Activated CD8-positive, alpha-beta memory T cell treated with anti-CD3 and anti-CD28 coated beads for 36 hours (primary cell): ENCODE results near the gene CEBPG. TPM values are rescaled to one million over a fixed set of nuclear protein-coding genes. Genes with fewer than 3 reads are reported as not detected.

Experiments used
- CTCF ChIA-PET: fragments of 350-600 bp; sonication (Branson Sonifier 250); formaldehyde crosslinking; loops from one replicate; lab custom pipeline; 2021; ENCODE audit warnings: antibody characterized with exemption; lab: Charles Lee
- POLR2A ChIA-PET: fragments of 350-600 bp; sonication (Branson Sonifier 250); formaldehyde crosslinking; loops from one replicate; lab custom pipeline; 2021; ENCODE audit warnings: antibody characterized with exemption; lab: Charles Lee
- total RNA-seq, 2 experiments: library from RNA; stranded (reverse); gene quantifications; one replicate each; pipeline ENCODE4 v1.2.3, GENCODE V29; 2021

CEBPG gene
- total RNA-seq, 2 experiments from 2014 or later: 28.4 to 28.6 TPM

DNA sequence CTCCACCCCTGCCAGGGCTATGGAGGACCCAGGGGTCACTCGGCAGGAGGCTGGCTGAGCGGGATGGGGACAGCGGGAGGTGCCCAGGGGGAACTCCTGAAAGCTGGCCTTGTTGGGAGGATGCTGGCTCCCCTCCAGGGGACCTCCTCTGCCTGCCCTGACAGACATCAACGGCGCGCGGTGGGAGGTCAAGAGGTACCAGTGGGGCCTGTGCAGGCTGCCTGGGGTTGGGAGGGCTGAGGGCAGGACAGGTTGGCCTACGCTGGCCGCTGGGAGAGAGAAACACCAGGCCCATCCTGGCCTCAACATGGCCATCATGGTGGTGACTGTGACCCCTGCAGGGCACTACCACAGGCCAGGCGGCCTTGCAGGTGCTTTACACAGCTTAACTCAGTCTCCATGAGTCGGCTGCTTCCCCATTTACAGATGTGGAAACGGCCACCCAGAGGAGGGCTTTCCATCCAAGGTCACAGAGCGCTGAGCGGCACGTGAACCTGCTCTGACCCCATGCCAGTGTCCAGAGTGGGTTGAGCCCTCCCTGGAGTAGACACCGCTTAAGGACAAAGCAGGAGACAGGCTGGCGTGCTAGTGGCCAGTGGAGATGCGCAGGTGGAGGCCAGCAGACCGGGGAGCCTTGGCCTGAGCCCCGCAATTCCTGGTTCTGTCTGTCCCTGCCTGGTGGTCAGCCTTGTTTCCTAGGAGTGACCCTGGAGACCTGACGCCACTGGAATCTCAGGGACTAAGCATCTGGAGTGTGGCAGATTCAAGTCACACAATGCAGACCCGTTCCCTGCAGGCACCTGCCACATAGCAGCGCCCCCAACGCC is 27.6 kb downstream of the CEBPG start:
- POLR2A ChIA-PET: no interaction called here
- CTCF ChIA-PET: interaction anchor here (1.4 kb wide), 1 partner anchor 15 kb away, joined by 3 read pairs; no protein-coding TSS in a partner anchor

DNA sequence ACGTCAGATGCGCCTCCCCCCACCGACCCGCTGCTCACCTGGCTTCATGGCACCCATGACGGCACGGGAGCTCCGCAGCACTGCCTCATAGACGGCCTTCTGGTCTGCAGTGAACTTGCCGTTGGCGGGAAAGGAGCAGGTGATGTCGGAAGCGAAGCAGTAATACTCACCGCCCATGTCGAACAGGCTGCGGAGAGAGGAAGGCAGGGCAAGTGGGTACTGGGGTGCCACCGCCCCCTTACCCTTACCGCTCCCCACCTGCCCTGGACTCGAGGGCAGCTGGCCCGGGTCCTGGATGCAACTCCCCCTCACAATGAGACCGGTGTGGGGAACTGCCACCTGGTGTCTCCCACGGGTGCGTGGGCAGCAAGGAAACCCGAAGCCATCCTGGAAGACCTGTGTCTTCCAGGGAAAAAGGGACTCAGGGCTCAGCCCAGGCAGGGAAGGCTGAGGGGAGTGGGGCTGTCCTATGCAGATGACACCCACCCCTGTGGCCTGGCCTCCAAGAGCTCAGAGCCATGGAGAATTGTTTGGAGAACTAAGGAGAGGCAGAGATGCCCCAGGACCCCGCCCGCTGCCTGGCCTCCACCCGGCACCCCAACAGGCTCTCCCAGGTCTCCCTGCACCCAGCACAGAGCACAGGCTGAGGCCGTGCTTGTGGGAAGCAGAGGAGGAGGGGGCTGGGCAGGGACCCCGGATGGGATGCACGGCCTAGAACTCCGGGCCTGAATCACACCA is 28.3 kb downstream of the CEBPG start:
- ChIA-PET CTCF (no interaction called here), POLR2A (no interaction called here)

DNA sequence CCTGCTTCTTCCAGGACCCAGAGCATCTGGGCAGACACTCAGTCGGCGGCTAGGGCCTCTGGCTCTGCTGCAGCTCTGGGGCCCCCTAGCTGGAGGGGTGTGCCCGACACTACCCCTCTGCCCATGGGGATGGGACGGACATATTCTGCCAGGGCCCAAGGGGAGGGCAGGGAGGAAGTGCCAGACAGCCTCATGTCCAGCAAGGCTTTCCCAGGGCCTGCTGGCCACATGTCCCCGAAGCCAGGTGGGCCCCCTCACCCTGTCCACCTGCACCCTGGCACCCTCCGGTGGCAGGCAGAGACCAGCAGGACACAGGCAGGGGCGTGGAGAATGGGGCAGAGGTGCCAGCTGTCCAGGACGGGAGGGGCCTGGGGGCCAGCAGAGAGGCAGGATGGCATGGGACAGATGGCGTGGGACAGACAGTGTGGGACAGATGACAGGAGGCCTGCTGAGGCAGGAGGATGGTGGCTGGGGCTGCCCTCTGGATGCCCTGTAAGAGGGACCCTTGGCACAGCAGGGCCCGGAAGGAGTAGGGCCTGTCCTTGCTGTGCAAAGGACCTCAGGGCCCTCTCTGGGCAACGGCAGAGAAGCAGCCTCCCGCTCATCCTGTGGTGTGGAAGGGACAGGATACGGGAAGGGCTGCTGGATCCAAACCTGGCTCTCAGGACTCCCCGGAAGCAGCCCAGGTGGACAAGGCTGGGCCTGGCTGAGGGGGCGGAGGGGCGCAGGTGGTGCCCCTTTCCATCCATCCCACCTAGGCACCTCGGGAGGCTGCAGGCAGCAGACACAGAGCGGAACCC is 29.1 kb downstream of the CEBPG start:
- CTCF ChIA-PET: interaction anchor here (1.3 kb wide), 1 partner anchor 167 kb away, joined by 6 read pairs; no protein-coding TSS in a partner anchor

DNA sequence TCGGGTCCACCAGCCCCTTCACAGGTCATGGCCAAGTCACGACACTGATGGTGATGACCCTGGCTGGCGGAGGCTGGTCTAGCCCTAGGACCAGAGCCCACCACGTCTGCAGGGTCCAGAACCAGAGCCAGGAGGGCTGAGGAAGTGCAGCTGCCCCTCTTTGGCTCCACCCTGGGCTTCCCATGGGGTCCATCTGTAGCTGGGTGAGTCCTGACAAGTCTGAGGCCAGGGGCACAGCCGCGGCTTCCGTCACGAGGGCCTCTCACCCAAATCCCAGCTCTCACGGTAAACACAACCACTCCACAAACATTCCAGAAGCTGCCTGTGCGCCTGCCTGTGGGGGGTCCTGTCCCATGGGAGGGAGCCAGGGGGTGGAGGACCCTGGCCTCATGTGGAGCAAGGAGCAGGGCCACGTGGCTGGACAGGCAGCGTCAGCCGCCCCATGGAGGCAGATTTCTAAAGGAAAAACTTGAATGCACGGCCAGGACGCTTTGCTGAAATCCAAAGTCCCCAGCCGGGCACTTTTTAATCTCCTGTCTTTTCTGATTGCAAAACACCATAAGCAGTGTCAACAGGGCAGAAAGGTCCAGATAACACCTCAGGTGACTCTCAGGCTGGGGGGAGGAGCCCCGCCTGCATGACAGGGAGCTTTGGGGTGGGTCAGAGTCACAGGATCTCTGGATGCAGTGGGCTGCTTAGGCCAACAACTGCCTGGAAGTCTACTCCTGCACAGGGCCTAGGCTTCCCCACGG is 29.9 kb downstream of the CEBPG start:
- ChIA-PET POLR2A (no interaction called here), CTCF (interaction anchor here (0.9 to 1.3 kb wide), 2 partner anchors 165 to 168 kb away, joined by 3 to 6 read pairs; no protein-coding TSS in a partner anchor)

More for the DNA sequence above, 29.1 kb downstream of the CEBPG start:
- POLR2A ChIA-PET: no interaction called here

DNA sequence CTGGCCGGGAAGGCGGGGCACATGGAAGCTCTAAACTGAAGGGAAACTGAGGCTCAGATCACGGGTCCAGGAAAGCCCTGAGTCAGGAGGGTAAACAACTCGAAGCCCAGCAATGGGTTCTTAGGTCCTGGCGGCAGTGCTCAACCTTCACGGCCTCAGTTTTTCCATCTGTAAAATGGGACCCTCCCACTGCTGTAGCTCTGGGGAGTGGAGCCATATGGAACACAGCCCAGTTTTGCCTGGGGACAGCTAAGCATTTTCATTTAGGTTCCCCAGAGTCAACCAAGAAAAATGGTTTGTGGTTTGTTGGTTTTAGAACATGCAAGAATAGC is 30.4 kb downstream of the CEBPG start:
- CTCF ChIA-PET: interaction anchor here (0.9 to 1.3 kb wide), 2 partner anchors 166 to 168 kb away, joined by 3 to 6 read pairs; no protein-coding TSS in a partner anchor
- POLR2A ChIA-PET: no interaction called here

DNA sequence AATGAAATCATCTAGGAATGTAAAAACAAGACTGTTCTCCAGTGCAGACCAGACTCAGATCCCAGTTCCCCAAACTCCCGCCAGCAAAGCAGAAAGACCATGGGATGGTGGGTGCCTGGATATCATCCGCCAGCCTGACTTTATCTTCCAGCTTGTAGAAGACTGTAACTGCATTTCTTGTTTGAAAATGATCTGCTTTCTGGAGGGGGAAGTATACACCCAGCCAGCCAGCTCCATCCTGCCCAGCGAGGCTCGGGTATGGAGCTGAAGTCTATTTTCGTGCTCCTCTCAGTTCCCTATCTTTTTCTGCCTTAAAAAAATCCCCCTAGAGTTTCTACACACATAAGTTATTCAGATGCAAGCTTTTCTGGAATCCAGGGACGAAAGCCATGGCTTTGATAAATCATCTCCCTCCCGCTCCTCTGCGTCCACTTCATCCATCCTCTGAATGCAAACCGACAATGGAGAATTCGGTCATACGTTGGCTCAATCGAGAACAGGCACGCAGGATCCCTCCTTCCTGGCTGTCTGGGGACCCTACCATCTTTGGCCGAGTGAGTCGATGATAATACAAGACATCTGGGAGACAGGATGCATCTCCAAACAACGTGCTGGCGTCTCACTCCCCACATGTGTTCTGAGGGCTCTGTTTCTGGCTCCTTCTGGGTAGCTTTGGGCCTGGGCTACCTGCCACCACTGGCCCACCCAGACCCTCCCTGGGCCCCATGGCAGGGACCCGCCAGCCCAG is 31.2 kb downstream of the CEBPG start:
- ChIA-PET CTCF (interaction anchor here (1.0 kb wide), 1 partner anchor 169 kb away, joined by 5 read pairs; no protein-coding TSS in a partner anchor), POLR2A (no interaction called here)

DNA sequence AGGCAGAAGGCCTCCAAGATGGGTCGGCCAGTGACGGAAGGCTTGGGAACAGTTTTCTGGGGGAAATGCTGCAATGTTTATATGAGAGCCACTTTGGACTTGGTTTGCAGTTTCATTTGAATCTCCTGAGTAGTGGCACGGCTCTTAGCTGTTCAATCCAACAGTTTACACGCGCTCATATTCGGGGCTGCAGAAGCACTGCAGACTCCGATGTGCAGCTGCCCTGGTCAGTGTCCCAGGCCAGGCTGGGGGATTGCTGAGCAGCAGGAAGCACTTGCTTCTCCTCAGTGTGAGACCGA is 31.7 kb downstream of the CEBPG start:
- POLR2A ChIA-PET: no interaction called here
- CTCF ChIA-PET: interaction anchor here (1.0 to 3.4 kb wide), 4 partner anchors 9 to 170 kb away, joined by 3 to 30 read pairs (median 12); no protein-coding TSS in a partner anchor

DNA sequence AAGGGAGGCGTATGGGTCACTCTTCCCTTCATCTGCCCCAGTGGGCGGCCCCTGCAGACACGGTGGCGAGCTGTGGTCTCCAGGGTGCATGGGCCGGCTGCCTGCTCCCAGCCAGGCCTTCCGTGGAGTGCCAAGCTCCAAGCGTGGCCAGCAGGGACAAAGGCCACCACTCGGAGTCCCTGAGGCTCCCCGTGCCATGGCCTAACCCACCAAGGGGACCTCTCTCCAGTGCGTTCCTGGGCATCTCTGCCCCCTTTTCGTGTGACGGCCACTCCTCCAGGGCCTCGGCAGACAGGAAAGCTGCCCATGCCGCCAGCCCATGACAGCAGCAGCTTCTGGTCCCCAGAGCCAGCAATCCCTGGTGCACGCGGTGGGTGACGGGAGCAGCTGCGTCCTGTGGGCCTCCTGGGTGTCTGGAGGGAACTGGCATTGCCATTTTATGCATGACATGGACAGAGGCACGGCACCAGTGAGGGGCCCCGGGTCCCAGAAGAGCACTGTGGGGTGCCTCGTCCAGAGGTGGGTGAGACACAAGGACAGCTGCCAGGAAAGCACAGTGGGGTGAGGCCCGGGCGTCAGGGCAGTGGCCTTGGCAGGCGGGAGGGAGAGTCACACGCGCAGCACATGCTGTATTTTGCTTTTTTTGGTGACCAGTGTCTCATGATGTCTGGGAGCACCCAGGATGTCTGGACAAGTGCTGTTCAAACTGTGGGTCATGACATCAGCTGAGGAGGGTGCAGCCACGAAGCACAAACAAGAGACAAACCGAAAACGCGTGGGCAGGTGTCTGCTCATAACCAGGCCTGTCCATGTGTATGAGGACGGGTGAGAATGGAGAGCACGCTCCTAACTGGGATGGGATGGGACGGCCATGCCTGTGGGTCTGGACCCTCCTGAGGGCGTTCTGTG is 32.3 kb downstream of the CEBPG start:
- ChIA-PET CTCF (interaction anchor here (0.5 to 3.4 kb wide), 15 partner anchors 8 to 429 kb away, joined by 3 to 30 read pairs (median 4); partner anchors contain the start of gene CEBPG), POLR2A (no interaction called here)

DNA sequence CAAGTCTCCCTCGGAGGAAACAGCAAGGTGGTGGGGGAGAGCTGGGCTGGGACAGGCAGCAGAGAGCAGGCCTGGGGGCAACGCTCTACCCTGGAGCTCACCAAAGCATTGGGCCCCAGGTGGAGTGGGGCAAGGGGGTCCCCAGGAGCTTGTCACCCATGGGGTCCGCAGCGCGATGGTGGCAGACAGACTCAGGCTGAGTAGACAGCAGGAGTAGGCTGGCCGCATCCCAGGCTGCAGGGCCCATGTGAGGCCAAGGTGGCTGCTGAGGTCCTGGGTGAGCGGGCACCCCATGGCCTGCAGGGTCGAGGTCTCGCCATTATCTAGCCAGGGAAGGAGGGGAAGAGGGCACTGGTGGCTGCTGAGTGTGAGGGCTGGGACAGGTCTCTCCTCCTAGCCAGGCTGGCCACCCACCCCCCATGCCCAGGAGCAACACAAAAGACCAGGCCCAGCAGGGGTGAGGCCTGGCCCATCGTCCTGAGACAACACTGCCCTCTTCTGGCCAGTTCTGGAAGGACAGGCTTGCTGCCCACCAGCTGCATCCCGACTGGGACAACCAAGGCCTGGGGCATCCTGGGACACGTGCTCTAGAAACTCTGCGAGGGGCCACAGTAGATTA is 33.1 kb downstream of the CEBPG start:
- CTCF ChIA-PET: interaction anchor here (0.5 to 3.4 kb wide), 23 partner anchors 10 to 430 kb away, joined by 3 to 30 read pairs (median 3); partner anchors contain the start of gene CEBPG
- POLR2A ChIA-PET: no interaction called here

DNA sequence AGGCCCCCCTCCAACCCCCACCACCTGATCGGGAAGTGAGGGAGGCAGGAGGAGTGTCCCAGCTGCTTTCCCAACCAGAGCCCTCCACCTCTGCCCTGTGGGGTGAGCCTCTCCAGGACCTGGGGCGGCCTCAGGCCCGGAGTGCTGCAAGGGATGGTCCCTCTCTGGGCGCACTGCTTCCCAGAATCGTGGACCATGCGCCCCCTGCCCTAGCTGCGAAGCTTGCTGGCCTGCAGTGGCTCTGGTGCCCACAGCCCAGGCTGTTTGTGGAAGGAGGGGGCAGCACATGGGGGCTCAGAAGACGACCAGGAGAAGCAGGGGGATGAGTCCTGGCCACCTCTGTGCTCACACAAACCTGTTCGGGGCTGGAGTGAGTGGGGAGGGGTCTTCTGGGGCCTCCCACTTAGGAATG is 33.6 kb downstream of the CEBPG start:
- POLR2A ChIA-PET: no interaction called here
- CTCF ChIA-PET: interaction anchor here (0.6 to 3.4 kb wide), 20 partner anchors 9 to 282 kb away, joined by 3 to 30 read pairs (median 3); partner anchors contain the start of gene CEBPG

DNA sequence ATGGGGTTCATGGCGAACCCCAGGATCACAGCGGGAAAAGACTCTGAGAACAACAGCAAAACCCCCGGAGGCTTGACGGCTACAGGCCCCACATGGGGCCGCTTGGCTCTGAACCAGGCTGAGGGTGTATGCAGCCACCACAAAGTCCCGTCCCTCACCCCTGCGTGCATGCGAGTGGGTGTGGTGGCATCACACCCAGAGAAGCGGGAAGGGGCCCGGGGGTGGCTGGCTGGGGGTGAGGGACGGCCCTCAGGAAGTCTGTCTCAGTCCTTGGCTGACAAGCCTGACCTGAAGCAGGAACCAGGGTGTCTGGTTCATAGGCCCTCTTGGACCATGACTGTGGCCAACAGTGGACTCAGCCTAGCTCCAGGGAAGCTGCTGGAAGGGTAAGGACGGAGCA is 34.2 kb downstream of the CEBPG start:
- ChIA-PET POLR2A (no interaction called here), CTCF (interaction anchor here (0.8 to 3.4 kb wide), 3 partner anchors 9 to 173 kb away, joined by 3 to 30 read pairs (median 18); no protein-coding TSS in a partner anchor)

DNA sequence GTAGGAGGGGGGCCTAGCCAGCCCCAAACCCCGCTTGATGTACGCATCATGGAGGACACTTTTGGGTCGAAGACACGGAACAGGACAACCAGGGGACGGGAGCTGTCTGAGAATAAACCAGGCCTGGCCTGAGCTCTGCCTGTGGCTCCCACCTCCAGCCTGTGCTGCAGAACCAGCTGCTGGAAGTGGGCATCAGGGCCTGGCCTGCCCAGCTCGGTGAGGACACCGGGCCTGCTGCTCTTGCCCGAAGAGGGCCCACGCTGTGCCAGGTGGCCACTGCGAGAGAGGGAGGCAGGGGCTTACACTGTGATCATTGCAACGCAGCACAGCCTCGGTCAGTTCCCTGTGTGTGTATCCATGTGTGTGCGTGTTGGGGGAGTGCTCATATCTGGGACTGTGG is 34.6 kb downstream of the CEBPG start:
- POLR2A ChIA-PET: no interaction called here
- CTCF ChIA-PET: interaction anchor here (3.3 to 3.4 kb wide), 2 partner anchors 9 to 173 kb away, joined by 18 to 30 read pairs; no protein-coding TSS in a partner anchor

DNA sequence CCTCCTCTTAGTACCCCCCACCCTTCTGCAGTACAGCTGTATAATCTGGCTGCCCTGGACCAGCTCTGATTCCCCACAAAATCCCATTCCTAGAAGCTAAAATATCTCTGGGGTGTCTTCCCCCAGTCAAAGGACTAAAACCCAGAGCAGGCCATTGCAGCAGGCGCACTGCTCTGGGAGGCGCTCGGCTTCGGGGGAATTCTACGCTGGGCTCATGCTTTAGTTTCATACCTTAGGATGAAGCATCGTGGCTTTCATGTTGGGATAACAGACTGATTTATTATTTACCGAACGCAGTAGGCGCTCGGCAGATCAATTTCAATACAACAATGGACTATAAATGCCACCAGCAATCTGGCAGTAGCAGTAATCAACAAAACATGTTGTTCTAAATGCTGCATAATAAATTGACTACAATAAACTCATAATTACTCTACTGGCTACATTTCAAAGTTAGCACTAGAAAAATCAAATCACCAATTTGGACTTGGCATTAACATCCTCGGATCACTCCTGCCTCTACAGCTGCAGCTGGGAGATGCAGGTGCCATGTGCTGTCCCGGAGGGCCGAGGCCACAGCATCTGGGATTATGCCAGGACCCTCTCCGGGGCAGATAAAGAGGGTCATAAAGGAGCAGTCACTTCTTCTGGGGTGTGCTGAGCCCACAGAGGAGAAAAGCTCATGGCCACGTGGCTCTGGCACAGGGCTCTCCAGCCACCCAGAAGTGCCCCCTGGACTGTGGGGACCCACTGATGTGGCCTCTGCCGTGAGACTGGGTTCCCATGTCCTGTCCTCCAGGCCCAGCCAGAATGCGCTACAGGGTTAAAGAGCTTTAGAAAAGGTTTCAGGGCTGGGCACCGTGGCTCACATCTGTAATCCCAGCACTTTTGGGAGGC is 35.3 kb downstream of the CEBPG start:
- POLR2A ChIA-PET: no interaction called here
- CTCF ChIA-PET: interaction anchor here (1.3 to 3.4 kb wide), 4 partner anchors 8 to 260 kb away, joined by 3 to 30 read pairs (median 13); no protein-coding TSS in a partner anchor

DNA sequence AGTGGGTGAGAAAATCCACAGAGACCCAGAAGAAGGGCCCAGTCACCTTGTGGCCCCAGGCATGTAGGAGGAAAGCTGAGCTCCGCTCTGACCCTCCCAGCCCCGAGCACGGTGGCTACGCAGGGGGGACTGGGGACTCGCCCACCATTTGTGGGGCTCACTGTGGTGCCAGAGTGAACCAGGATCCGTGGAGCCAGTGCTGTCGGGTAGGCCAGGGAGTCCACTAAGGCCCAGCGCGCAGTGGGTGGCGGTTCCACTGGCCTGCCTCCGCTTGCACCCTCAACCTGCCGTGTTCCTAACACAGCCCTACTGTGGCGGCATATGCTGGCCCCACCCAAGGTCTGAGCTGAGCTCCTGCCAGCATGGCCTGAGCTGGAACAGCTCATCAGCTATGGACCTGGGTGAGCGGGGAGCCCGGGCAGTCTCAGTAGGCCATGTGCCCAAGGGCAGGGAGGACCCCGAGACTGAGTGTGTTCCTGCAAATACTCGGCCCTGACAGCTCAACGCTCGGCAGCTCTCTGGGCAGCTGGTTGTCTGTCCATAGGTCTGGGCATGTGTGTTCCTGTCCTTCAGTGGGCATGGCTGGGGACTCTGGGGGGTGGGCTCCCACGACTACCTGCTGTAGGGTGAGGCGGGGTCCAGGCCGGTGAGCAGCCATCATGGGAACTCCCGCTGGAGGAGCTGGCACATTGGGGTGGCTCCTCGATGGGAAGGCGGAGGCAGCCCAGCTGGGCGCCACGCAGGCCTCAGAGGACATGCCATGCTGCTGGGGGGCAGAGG is 36.6 kb downstream of the CEBPG start:
- CTCF ChIA-PET: interaction anchor here (0.5 to 1.4 kb wide), 3 partner anchors 175 to 285 kb away, joined by 3 to 8 read pairs (median 3); no protein-coding TSS in a partner anchor
- POLR2A ChIA-PET: no interaction called here
